ENCODE results near the gene TRMT2A.
"Not testable (repeated sequence)": the region's sequence is repeated elsewhere in the genome, so short reads cannot be mapped to it uniquely, and the experiment has no call there.

DNA sequence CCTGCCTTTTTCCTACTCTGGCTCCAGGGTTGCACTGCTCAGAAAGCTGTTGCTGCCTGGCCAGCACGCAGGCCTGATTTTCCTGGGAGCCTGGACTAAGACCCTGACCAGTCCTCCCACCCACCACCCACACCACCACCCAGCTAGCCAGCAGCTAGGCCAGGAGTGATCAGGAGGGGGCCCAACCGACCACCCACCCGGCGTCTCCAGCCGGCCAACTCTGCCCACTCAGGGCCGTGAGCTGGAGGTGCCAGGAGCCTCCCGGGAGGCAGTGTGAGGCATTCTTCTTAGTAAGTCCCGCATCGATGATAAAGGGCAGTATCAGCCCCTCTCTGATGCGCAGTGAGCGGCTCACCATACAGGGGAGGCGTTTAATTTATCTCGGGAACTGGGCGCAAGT lies 42.5 kb upstream of the TRMT2A start:
- TF ChIP-seq, protein P1, sequence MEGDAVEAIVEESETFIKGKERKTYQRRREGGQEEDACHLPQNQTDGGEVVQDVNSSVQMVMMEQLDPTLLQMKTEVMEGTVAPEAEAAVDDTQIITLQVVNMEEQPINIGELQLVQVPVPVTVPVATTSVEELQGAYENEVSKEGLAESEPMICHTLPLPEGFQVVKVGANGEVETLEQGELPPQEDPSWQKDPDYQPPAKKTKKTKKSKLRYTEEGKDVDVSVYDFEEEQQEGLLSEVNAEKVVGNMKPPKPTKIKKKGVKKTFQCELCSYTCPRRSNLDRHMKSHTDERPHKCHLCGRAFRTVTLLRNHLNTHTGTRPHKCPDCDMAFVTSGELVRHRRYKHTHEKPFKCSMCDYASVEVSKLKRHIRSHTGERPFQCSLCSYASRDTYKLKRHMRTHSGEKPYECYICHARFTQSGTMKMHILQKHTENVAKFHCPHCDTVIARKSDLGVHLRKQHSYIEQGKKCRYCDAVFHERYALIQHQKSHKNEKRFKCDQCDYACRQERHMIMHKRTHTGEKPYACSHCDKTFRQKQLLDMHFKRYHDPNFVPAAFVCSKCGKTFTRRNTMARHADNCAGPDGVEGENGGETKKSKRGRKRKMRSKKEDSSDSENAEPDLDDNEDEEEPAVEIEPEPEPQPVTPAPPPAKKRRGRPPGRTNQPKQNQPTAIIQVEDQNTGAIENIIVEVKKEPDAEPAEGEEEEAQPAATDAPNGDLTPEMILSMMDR (conservative IDR thresholded peaks at IDR 0.05; ENCODE audit: low read depth, low read length) = not testable (repeated sequence)
- TF ChIP-seq EZH2 (IDR thresholded peaks at IDR 0.05; ENCODE audit: borderline replicate concordance, low read depth, low read length, poor library complexity, severe bottlenecking) = not testable (repeated sequence)
